ENCODE measurements around the gene HEXA.

DNA sequence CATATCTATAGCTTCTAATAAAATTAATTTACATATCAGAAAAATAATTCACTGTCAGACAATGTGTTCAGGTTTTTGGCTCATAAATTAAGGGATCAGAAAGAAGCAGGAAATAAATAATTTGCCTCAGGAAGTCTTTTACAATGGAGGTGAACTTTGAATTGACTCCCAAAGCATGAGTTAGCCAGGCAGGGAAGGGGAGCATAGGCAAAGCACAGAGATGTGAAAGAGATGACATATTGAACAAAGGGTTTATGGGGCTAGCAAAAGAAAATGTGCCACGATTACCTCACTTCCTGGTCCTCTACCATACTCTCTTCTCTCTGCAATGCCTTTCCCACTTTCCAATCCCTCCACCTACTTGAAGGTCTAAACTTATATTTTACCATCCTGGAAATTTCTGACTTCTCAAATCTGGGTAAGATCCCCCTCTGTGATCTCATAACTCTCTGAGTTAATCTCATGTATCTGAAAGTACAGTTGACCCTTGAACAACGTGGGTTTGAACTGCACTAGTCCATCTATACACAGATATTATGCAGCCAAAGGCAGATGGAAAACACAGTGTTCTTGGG, 4.1 kb upstream of the HEXA start:
- TF ChIP-seq, protein P1, sequence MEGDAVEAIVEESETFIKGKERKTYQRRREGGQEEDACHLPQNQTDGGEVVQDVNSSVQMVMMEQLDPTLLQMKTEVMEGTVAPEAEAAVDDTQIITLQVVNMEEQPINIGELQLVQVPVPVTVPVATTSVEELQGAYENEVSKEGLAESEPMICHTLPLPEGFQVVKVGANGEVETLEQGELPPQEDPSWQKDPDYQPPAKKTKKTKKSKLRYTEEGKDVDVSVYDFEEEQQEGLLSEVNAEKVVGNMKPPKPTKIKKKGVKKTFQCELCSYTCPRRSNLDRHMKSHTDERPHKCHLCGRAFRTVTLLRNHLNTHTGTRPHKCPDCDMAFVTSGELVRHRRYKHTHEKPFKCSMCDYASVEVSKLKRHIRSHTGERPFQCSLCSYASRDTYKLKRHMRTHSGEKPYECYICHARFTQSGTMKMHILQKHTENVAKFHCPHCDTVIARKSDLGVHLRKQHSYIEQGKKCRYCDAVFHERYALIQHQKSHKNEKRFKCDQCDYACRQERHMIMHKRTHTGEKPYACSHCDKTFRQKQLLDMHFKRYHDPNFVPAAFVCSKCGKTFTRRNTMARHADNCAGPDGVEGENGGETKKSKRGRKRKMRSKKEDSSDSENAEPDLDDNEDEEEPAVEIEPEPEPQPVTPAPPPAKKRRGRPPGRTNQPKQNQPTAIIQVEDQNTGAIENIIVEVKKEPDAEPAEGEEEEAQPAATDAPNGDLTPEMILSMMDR (IDR thresholded peaks at IDR 0.05 in 8 of 11, conservative IDR thresholded peaks at IDR 0.05 in 3 of 11), result no peak
- no peak for TF ChIP-seq POLR2AphosphoS5 (IDR thresholded peaks at IDR 0.05)
- no peak for TF ChIP-seq POLR2A (IDR thresholded peaks at IDR 0.05)
